ENCODE data around the gene NAALAD2.
"Not testable (repeated sequence)": the region's sequence is repeated elsewhere in the genome, so short reads cannot be mapped to it uniquely, and the experiment has no call there.

NAALAD2 gene

GRCh38 chr11:90197377-90197776 lies 62.9 kb downstream of the NAALAD2 start:
- no peak for DNase-seq

GRCh38 chr11:90202342-90202741 lies 67.9 kb downstream of the NAALAD2 start:
- DNase-seq: no peak

- no peak for DNase-seq
Observed at GRCh38 chr11:90204407-90204806, 69.9 kb downstream of the NAALAD2 start.

GRCh38 chr11:90204832-90205646 lies 70.6 kb downstream of the NAALAD2 start:
- peak; percentile 72 for DNase-seq

GRCh38 chr11:90207992-90208391 lies 73.5 kb downstream of the NAALAD2 start:
- not testable (repeated sequence) for DNase-seq

GRCh38 chr11:90208857-90209256 lies 74.4 kb downstream of the NAALAD2 start:
- DNase-seq: no peak

- DNase-seq: no peak
Observed at GRCh38 chr11:90213322-90213721, 78.9 kb downstream of the NAALAD2 start.

- no peak for DNase-seq
Observed at GRCh38 chr11:90216611-90217010, 82.1 kb downstream of the NAALAD2 start.

GRCh38 chr11:90218606-90219005 lies 84.1 kb downstream of the NAALAD2 start:
- no peak for DNase-seq

- no peak for DNase-seq
Observed at GRCh38 chr11:90219438-90219837, 85.0 kb downstream of the NAALAD2 start.

- DNase-seq: no peak
Observed at GRCh38 chr11:90220391-90220790, 85.9 kb downstream of the NAALAD2 start.

GRCh38 chr11:90221803-90222458 lies 87.5 kb downstream of the NAALAD2 start:
- DNase-seq: no peak

GRCh38 chr11:90222459-90223247 lies 88.2 kb downstream of the NAALAD2 start, which contains the start of gene CHORDC1:
Gene CHORDC1, minus strand, starts transcription at chr11:90223049. Its CDS starts 95 bp downstream, at chr11:90222954.
- peak; percentile 87 for DNase-seq

- no peak for DNase-seq
Observed at GRCh38 chr11:90223248-90223585, 88.8 kb downstream of the NAALAD2 start.

- no peak for DNase-seq
Observed at GRCh38 chr11:90228056-90228455, 93.6 kb downstream of the NAALAD2 start.

- no peak for DNase-seq
Observed at GRCh38 chr11:90229791-90230190, 95.3 kb downstream of the NAALAD2 start.

- no peak for DNase-seq
Observed at GRCh38 chr11:90234977-90235376, 100.5 kb downstream of the NAALAD2 start.

GRCh38 chr11:90235526-90235925 lies 101.1 kb downstream of the NAALAD2 start:
- DNase-seq: no peak

GRCh38 chr11:90237004-90237403 lies 102.5 kb downstream of the NAALAD2 start:
- DNase-seq: no peak

- not testable (repeated sequence) for DNase-seq
Observed at GRCh38 chr11:90239967-90240636, 105.6 kb downstream of the NAALAD2 start.

GRCh38 chr11:90241414-90241813 lies 107.0 kb downstream of the NAALAD2 start:
- no peak for DNase-seq
